GM12892 (cell line): ENCODE data around the gene RAP1GAP2.

ENCODE experiments used
- POLR2A ChIP-seq: IDR thresholded peaks from 2 replicates; pipeline ENCODE4 v1.6.1; 2011; ENCODE audit warnings: low read depth, low read length, control low read depth
- POLR2AphosphoS5 ChIP-seq: IDR thresholded peaks from 2 replicates; pipeline ENCODE4 v1.6.1; 2011; ENCODE audit warnings: low read depth, low read length, control low read depth
- TAF1 ChIP-seq: IDR thresholded peaks from 2 replicates; pipeline ENCODE4 v1.6.1; 2011; ENCODE audit warnings: low read depth, mild to moderate bottlenecking, control low read depth, low read length, borderline replicate concordance

- no peak for TF ChIP-seq POLR2A
- TF ChIP-seq TAF1, result no peak
- no peak for TF ChIP-seq POLR2AphosphoS5
Observed at GRCh38 chr17:2755891-2756724, 40.1 kb upstream of the RAP1GAP2 start.
